ENCODE measurements around the gene GNG14.
"Not testable (repeated sequence)": the region's sequence is repeated elsewhere in the genome, so short reads cannot be mapped to it uniquely, and the experiment has no call there.

GNG14 gene

GRCh38 chr19:12697425-12697824 lies 9.6 kb downstream of the GNG14 start:
- not testable (repeated sequence) for DNase-seq

GRCh38 chr19:12698138-12698537 lies 10.3 kb downstream of the GNG14 start:
- no peak for DNase-seq

- no peak for DNase-seq
Measured at GRCh38 chr19:12701596-12702282, 13.9 kb downstream of the GNG14 start.

GRCh38 chr19:12703046-12703445 lies 15.2 kb downstream of the GNG14 start:
- peak in 1 of 2 donors; percentile 13 for DNase-seq

GRCh38 chr19:12705169-12705568 lies 17.4 kb downstream of the GNG14 start:
- DNase-seq = no peak

- DNase-seq = no peak
Measured at GRCh38 chr19:12705654-12706331, 18.0 kb downstream of the GNG14 start.

GRCh38 chr19:12706332-12706718 lies 18.5 kb downstream of the GNG14 start:
- no peak for DNase-seq

GRCh38 chr19:12708641-12709040 lies 20.8 kb downstream of the GNG14 start:
- no peak for DNase-seq

- no peak for DNase-seq
Measured at GRCh38 chr19:12711187-12711586, 23.4 kb downstream of the GNG14 start.

GRCh38 chr19:12712077-12712476 lies 24.3 kb downstream of the GNG14 start:
- not testable (repeated sequence) for DNase-seq

- DNase-seq = not testable (repeated sequence)
Measured at GRCh38 chr19:12713304-12713703, 25.5 kb downstream of the GNG14 start.

- DNase-seq = no peak
Measured at GRCh38 chr19:12715102-12715501, 27.3 kb downstream of the GNG14 start.

- DNase-seq = no peak
Measured at GRCh38 chr19:12715929-12716328, 28.1 kb downstream of the GNG14 start.

GRCh38 chr19:12720296-12720695 lies 32.5 kb downstream of the GNG14 start:
- DNase-seq = no peak

- DNase-seq = no peak
Measured at GRCh38 chr19:12720851-12721655, 33.3 kb downstream of the GNG14 start.

- DNase-seq = peak; percentile 31 to 43
Measured at GRCh38 chr19:12721656-12722565, 34.1 kb downstream of the GNG14 start.

GRCh38 chr19:12722566-12723380 lies 35.0 kb downstream of the GNG14 start:
- peak; percentile 67 to 93 for DNase-seq

GRCh38 chr19:12723381-12723640 lies 35.5 kb downstream of the GNG14 start:
- DNase-seq = no peak

- peak; percentile 19 to 37 for DNase-seq
Measured at GRCh38 chr19:12723641-12724426, 36.0 kb downstream of the GNG14 start, which contains the start of gene TNPO2. Gene TNPO2, minus strand, starts transcription at chr19:12723932. Its CDS starts 2,955 bp downstream, at chr19:12720977.

GRCh38 chr19:12725612-12726011 lies 37.8 kb downstream of the GNG14 start:
- DNase-seq = not testable (repeated sequence)

GRCh38 chr19:12726988-12727316 lies 39.2 kb downstream of the GNG14 start:
- no peak for DNase-seq

Measured in bone marrow (tissue), 2 donors.